Measurements from ENCODE around the gene REEP3. TPM values are rescaled to one million over a fixed set of nuclear protein-coding genes. Genes with fewer than 3 reads are reported as not detected.
A peak's percentile ranks its signal among the peaks of the same experiment; 100 is the strongest.

The REEP3 gene
- polyA plus RNA-seq, 1 donor = 49.1 TPM

DNA sequence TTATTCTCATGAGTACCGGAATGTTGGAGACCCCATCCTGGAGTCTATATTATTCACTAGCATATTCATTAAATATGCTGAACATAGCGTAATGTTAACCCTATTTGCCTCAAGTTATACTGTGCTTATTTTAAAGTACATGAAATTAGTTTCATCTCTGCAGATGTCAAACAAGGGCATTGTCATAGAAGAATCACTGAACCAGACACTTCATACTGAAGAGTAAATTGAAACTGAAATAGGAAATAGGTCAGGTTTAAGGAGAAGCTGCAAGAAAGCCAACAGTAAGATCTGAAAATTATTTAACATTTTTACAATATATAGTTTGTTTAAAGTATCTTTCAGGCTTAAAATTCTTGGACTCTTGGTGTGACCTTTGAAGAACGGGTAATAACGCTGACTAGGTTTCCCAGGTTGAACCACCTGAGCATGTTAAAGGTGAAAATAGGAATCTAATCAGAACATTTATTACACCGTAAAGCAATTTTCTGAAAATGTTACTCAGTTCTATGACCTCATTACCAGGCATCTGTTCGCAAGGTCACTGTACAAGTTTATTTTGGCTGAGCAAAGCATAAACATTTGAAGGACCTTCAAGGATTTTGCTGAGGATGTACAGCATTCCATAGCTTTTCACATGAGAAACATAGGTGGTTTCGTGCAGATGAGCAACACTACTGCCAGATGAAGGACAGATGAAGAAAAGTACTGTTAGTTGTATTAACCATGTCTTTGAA lies 82.7 kb downstream of the REEP3 start:
- Histone ChIP-seq H3K9me3 (ENCODE audit: control insufficient read depth, low read depth, low read length) (no peaks in the 10 kb centered on the region), H3K36me3 (ENCODE audit: control insufficient read depth, insufficient read depth, low read length) (peaks cover 3% of the 10 kb centered on the region), H3K27ac (ENCODE audit: low read length) (peak overlapping the region; percentile 81), H3K4me1 (ENCODE audit: control insufficient read depth, insufficient read depth, low read length) (peaks cover 31% of the 10 kb centered on the region), H3K4me3 (ENCODE audit: low read length) (no peak overlapping the region), H3K27me3 (ENCODE audit: control insufficient read depth, insufficient read depth, low read length) (no peaks in the 10 kb centered on the region)
- WGBS (ENCODE audit: insufficient coverage, low lambda C conversion rate) = 50% methylated on average over 2 of the region's 7 CpGs
- DNase-seq = peak; percentile 69 to 88

DNA sequence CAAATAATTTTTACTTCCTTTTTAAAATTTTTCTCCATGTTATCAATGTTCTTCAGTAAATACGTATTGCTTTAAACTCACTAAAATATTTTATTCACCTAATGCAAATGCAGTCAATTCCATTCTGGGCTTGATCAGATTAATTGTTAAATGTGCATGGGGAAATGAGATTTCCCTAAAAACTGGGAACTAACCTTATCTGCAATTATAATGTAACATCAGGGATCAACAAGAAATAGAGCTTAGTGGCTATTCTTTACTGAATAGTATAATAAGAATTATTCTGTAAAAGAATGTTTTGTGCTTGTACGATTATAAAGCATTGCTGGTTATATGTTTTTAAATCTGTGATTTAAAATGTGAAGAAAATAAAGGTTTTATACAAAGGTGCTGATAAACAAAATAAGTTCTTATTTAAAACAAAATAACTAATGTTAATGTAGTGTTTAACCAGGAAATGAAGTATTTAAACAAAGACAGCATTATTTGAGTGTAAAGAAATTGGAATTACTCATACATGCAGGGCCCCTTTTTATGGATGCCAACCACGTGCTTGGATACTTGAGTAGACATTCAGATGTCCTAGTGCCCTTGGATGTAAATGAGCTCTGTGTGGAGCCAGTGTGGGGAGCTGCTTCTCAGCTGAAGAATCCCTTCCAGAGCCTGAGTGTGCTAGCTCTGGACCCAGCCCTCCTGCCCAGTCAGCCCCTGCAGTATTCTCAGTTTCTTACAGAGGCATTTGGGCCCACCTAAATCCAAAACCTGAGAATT lies 84.2 kb downstream of the REEP3 start:
- Histone ChIP-seq H3K27me3 (ENCODE audit: control insufficient read depth, insufficient read depth, low read length) (no peaks in the 10 kb centered on the region), H3K4me1 (ENCODE audit: control insufficient read depth, insufficient read depth, low read length) (peaks cover 31% of the 10 kb centered on the region), H3K9me3 (ENCODE audit: control insufficient read depth, low read depth, low read length) (no peaks in the 10 kb centered on the region), H3K27ac (ENCODE audit: low read length) (peak overlapping the region; percentile 81), H3K36me3 (ENCODE audit: control insufficient read depth, insufficient read depth, low read length) (peaks cover 3% of the 10 kb centered on the region), H3K4me3 (ENCODE audit: low read length) (no peak overlapping the region)
- 88% methylated on average over 2 of the region's 3 CpGs for WGBS (ENCODE audit: insufficient coverage, low lambda C conversion rate)
- peak; percentile 88 to 93 for DNase-seq

DNA sequence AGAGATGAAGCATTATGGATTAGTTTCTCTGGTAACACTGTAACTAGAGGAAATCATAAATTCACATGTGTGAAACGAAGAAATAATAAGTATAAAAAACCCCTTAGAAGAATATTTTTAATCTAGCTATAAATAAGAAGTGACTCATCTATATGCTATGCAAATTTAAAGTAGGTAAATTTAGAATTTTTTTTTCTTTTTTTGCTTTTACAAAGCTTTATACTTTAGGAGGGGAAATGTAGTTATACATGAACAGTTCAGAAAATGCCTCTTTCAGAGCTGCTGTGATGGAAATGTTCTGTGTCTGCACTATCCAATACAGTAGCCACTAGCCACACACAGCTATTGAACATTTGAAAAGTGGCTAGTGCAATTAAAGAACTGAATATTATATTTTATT lies 87.3 kb downstream of the REEP3 start:
- Histone ChIP-seq H3K4me3 (ENCODE audit: low read length) (no peak overlapping the region), H3K27me3 (ENCODE audit: control insufficient read depth, insufficient read depth, low read length) (no peaks in the 10 kb centered on the region), H3K4me1 (ENCODE audit: control insufficient read depth, insufficient read depth, low read length) (peaks cover 29% of the 10 kb centered on the region), H3K27ac (ENCODE audit: low read length) (no peak overlapping the region), H3K9me3 (ENCODE audit: control insufficient read depth, low read depth, low read length) (no peaks in the 10 kb centered on the region), H3K36me3 (ENCODE audit: control insufficient read depth, insufficient read depth, low read length) (peaks cover 3% of the 10 kb centered on the region)
- no peak for DNase-seq
- WGBS (ENCODE audit: insufficient coverage, low lambda C conversion rate) = 100% methylated on average over 1 of the region's 1 CpG

DNA sequence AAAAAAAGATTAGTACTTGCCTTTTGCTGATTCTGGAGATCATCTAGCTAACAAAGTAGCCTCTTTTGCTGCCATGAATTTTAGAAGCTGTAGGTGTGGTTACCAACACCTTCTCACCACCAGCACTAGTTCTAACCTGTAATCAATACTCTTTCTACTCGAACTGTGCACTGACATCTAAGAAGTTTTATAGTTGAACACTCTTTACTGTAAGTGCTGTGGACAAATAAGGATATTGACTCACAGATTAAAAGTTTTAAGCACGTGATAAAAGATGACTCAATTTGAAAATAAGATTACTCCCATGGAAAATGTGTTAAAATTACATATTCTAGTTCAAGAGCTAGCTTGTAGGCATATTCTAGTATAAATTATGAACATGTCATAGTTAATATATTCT lies 89.9 kb downstream of the REEP3 start:
- Histone ChIP-seq H3K36me3 (ENCODE audit: control insufficient read depth, insufficient read depth, low read length) (peaks cover 3% of the 10 kb centered on the region), H3K9me3 (ENCODE audit: control insufficient read depth, low read depth, low read length) (no peaks in the 10 kb centered on the region), H3K27me3 (ENCODE audit: control insufficient read depth, insufficient read depth, low read length) (no peaks in the 10 kb centered on the region), H3K4me3 (ENCODE audit: low read length) (no peak overlapping the region), H3K4me1 (ENCODE audit: control insufficient read depth, insufficient read depth, low read length) (peaks cover 8% of the 10 kb centered on the region), H3K27ac (ENCODE audit: low read length) (no peak overlapping the region)
- WGBS (ENCODE audit: insufficient coverage, low lambda C conversion rate) = 60% methylated on average over 2 of the region's 2 CpGs
- no peak for DNase-seq

DNA sequence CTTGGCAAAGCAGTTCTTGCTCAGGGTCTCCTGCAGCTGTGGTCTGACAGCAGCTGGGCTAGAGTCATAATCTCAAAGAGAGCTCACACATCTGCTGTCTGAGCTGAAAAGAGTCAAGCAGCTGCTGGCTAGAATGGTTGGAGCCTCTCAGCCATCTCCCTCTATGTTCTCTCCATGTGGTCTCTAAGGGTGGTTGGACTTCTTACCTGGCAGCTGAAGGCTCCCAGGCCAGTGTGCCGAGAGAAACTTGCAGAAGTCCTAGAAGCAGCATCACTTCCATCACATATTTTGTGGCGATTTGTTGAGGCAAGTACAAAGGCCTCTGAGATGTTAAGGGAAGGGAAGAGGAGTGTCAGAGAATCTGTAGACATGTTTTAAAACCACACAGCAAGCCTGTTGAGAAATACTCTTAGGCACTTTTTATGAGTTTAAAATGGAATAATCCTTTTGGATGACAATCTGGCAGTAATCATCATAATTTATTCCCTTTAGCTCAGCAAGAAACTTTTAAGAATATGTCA lies 93.2 kb downstream of the REEP3 start:
- WGBS (ENCODE audit: insufficient coverage, low lambda C conversion rate) = no CpG with 5 or more reads among the region's 2 CpGs
- Histone ChIP-seq H3K4me1 (ENCODE audit: control insufficient read depth, insufficient read depth, low read length) (no peaks in the 10 kb centered on the region), H3K27ac (ENCODE audit: low read length) (no peak overlapping the region)

DNA sequence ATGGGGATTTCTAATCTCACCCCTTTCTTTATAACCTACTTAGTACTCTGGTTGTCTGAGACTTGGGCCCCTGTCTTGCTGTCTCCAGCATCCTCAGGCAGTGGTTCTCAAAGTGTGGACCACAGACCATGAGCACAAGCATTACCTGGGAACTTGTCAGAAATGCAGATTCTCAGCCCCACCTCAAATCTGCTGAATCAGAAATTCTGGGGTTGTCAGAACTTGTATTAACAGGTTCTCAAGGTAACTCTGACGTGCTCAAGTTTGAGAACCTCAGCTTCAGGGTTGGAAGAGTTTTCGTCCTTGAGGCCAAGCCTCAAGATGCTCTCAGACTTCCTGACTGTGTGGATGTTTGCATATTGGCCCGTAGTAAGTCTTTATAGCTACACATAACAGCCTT lies 97.4 kb downstream of the REEP3 start:
- Histone ChIP-seq H3K27me3 (ENCODE audit: control insufficient read depth, insufficient read depth, low read length) (no peaks in the 10 kb centered on the region), H3K4me1 (ENCODE audit: control insufficient read depth, insufficient read depth, low read length) (no peaks in the 10 kb centered on the region), H3K36me3 (ENCODE audit: control insufficient read depth, insufficient read depth, low read length) (peaks cover 2% of the 10 kb centered on the region), H3K4me3 (ENCODE audit: low read length) (no peak overlapping the region), H3K27ac (ENCODE audit: low read length) (no peak overlapping the region), H3K9me3 (ENCODE audit: control insufficient read depth, low read depth, low read length) (no peaks in the 10 kb centered on the region)
- DNase-seq = no peak
- WGBS (ENCODE audit: insufficient coverage, low lambda C conversion rate) = no CpG with 5 or more reads among the region's 3 CpGs

More for the DNA sequence above, 93.2 kb downstream of the REEP3 start:
- Histone ChIP-seq H3K27me3 (ENCODE audit: control insufficient read depth, insufficient read depth, low read length) (no peaks in the 10 kb centered on the region), H3K36me3 (ENCODE audit: control insufficient read depth, insufficient read depth, low read length) (peaks cover 3% of the 10 kb centered on the region), H3K4me3 (ENCODE audit: low read length) (no peak overlapping the region), H3K9me3 (ENCODE audit: control insufficient read depth, low read depth, low read length) (no peaks in the 10 kb centered on the region)
- DNase-seq = no peak

DNA sequence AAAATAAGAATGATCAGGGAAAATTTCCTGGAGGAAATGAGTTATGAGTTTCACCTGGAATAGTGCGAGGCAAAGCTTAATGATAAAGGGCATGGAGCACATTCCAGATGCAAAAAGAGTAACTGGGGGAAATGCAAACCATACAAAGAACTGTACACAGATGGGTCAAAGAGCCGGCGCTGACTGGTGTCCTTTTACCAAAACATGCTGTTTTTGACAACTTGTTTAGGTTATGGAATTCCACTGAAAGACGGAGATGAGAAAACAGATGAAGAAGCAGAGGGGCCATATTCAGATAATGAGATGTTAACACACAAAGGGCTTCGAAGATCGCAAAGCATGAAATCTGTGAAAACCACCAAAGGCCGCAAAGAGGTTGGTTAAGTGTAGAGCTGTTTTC lies 98.2 kb downstream of the REEP3 start:
- 93% methylated on average over 2 of the region's 7 CpGs for WGBS (ENCODE audit: insufficient coverage, low lambda C conversion rate)
- no peaks in the 10 kb centered on the region for H3K4me1 ChIP-seq (ENCODE audit: control insufficient read depth, insufficient read depth, low read length)
- no peaks in the 10 kb centered on the region for H3K9me3 ChIP-seq (ENCODE audit: control insufficient read depth, low read depth, low read length)

DNA sequence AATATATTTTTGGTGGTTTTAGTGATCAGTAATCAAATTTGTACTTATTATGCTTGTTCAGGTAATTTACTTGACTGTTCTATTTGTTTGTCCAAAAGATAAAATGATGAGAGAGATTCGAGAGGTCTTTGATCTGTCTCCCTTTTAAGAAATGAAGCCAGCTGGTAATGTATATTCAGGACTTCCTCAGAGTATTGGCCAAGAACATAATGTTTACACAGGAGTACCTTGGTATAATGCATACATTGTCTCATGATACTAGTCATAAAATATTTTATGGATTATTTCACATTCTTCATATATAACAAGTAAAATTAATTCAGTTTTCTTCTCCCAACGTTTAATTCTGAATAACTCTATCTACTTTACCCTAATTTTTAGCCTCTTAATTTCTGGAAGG lies 100.9 kb downstream of the REEP3 start:
- Histone ChIP-seq H3K4me3 (ENCODE audit: low read length) (no peak overlapping the region), H3K27ac (ENCODE audit: low read length) (no peak overlapping the region), H3K9me3 (ENCODE audit: control insufficient read depth, low read depth, low read length) (no peaks in the 10 kb centered on the region), H3K4me1 (ENCODE audit: control insufficient read depth, insufficient read depth, low read length) (peaks cover 2% of the 10 kb centered on the region), H3K27me3 (ENCODE audit: control insufficient read depth, insufficient read depth, low read length) (no peaks in the 10 kb centered on the region), H3K36me3 (ENCODE audit: control insufficient read depth, insufficient read depth, low read length) (peaks cover 2% of the 10 kb centered on the region)
- DNase-seq = no peak
- 57% methylated on average over 1 of the region's 2 CpGs for WGBS (ENCODE audit: insufficient coverage, low lambda C conversion rate)

More for the DNA sequence above, 98.2 kb downstream of the REEP3 start:
- H3K27me3 ChIP-seq (ENCODE audit: control insufficient read depth, insufficient read depth, low read length) = no peaks in the 10 kb centered on the region
- H3K4me3 ChIP-seq (ENCODE audit: low read length) = no peak overlapping the region
- H3K27ac ChIP-seq (ENCODE audit: low read length) = no peak overlapping the region
- peaks cover 2% of the 10 kb centered on the region for H3K36me3 ChIP-seq (ENCODE audit: control insufficient read depth, insufficient read depth, low read length)
- no peak for DNase-seq

DNA sequence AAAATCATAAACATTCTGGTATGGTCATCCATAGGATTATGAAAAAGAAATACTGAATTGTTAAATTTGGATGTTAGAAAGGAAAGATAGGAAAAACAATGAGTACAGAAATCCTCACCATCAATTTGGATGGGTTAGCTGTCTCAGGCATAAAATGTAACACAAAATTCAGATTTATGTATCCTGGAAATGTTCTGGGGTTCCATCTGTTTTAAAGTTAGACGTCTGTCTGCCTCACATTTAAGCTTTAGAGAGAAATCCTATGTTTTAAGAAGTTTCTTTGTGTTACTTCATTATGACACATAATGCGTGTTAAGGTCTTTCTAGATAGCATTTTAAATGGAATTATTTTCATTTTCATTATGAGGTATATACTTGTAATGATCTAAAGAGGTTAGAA lies 103.5 kb downstream of the REEP3 start:
- no peaks in the 10 kb centered on the region for H3K27me3 ChIP-seq (ENCODE audit: control insufficient read depth, insufficient read depth, low read length)
- no peak for DNase-seq
- H3K4me3 ChIP-seq (ENCODE audit: low read length) = no peak overlapping the region
- WGBS (ENCODE audit: insufficient coverage, low lambda C conversion rate) = 100% methylated on average over 1 of the region's 2 CpGs
- H3K4me1 ChIP-seq (ENCODE audit: control insufficient read depth, insufficient read depth, low read length) = peaks cover 18% of the 10 kb centered on the region
- peaks cover 2% of the 10 kb centered on the region for H3K36me3 ChIP-seq (ENCODE audit: control insufficient read depth, insufficient read depth, low read length)
- no peaks in the 10 kb centered on the region for H3K9me3 ChIP-seq (ENCODE audit: control insufficient read depth, low read depth, low read length)
- H3K27ac ChIP-seq (ENCODE audit: low read length) = no peak overlapping the region

DNA sequence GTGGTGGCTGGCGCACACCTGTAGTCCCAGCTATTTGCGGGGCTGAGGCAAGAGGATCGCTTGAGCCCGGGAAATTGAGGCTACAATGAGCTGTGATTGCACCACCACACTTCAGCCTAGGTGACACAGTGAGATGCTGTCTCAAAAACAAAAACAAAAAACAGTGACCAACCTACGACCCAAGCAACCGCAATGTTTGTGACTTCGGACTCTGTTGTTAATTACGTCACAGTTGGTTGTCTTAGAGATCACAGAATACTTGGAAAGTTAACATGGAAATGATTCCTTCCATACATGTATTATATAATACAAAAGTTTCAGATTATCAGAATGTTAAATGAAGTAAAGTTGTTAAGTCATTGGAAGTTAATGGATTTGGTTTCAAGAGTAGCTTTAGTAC lies 106.2 kb downstream of the REEP3 start:
- no peaks in the 10 kb centered on the region for H3K9me3 ChIP-seq (ENCODE audit: control insufficient read depth, low read depth, low read length)
- H3K36me3 ChIP-seq (ENCODE audit: control insufficient read depth, insufficient read depth, low read length) = no peaks in the 10 kb centered on the region
- peaks cover 25% of the 10 kb centered on the region for H3K4me1 ChIP-seq (ENCODE audit: control insufficient read depth, insufficient read depth, low read length)
- no peak overlapping the region for H3K4me3 ChIP-seq (ENCODE audit: low read length)
- WGBS (ENCODE audit: insufficient coverage, low lambda C conversion rate) = 51% methylated on average over 4 of the region's 8 CpGs
- no peaks in the 10 kb centered on the region for H3K27me3 ChIP-seq (ENCODE audit: control insufficient read depth, insufficient read depth, low read length)
- peak overlapping the region; percentile 100 for H3K27ac ChIP-seq (ENCODE audit: low read length)
- DNase-seq = peak in 1 of 2 donors; percentile 69
